H9 (cell line): ENCODE measurements around the gene PTCRA. TPM values are rescaled to one million over a fixed set of nuclear protein-coding genes. Genes with fewer than 3 reads are reported as not detected.

ENCODE experiments used
- DNase-seq: peaks from one replicate; pipeline ENCODE4 v3.0.0-alpha.2; 2017
- H2AFZ ChIP-seq: one replicate; pipeline ENCODE4 v1.6.1; 2013; ENCODE audit warnings: mild to moderate bottlenecking, low read length, control low read depth, moderate library complexity
- H2AK5ac ChIP-seq: 2 replicates; pipeline ENCODE4 v1.6.1; 2013; ENCODE audit warnings: low read length, control low read depth, mixed read lengths; ENCODE audit not compliant: insufficient read length
- H2BK120ac ChIP-seq: one replicate; pipeline ENCODE4 v1.6.1; 2013; ENCODE audit warnings: low read depth, mild to moderate bottlenecking, low read length, control low read depth, inconsistent platforms; ENCODE audit not compliant: poor library complexity, severe bottlenecking
- H2BK12ac ChIP-seq: 2 replicates; pipeline ENCODE4 v1.6.1; 2013; ENCODE audit warnings: low read length, control low read depth, mixed read lengths, low read depth; ENCODE audit not compliant: insufficient read length
- H2BK15ac ChIP-seq: 2 replicates; pipeline ENCODE4 v1.6.1; 2013; ENCODE audit warnings: low read depth, low read length, control low read depth
- H2BK20ac ChIP-seq: one replicate; pipeline ENCODE4 v1.6.1; 2013; ENCODE audit warnings: low read depth, mild to moderate bottlenecking, low read length, control low read depth, inconsistent platforms; ENCODE audit not compliant: poor library complexity, severe bottlenecking
- H2BK5ac ChIP-seq: 2 replicates; pipeline ENCODE4 v1.6.1; 2013; ENCODE audit warnings: low read length, control low read depth, mixed read lengths; ENCODE audit not compliant: insufficient read length
- H3K14ac ChIP-seq: 2 replicates; pipeline ENCODE4 v1.6.1; 2013; ENCODE audit warnings: low read length, control low read depth; ENCODE audit not compliant: insufficient read depth
- H3K18ac ChIP-seq: 2 replicates; pipeline ENCODE4 v1.6.1; 2013; ENCODE audit warnings: low read depth, mild to moderate bottlenecking, mixed read lengths, low read length, control low read depth; ENCODE audit not compliant: insufficient read length
- H3K23ac ChIP-seq: 2 replicates; pipeline ENCODE4 v1.6.1; 2013; ENCODE audit warnings: low read length, control low read depth, mixed read lengths, low read depth; ENCODE audit not compliant: insufficient read length
- H3K23me2 ChIP-seq: 2 replicates; pipeline ENCODE4 v1.6.1; 2013; ENCODE audit warnings: low read depth, mild to moderate bottlenecking, mixed read lengths, low read length, control low read depth; ENCODE audit not compliant: insufficient read length, poor library complexity, severe bottlenecking
- H3K27ac ChIP-seq: 2 replicates; pipeline ENCODE4 v1.5.1; 2013; ENCODE audit warnings: low read length, control low read depth, mixed read lengths, low read depth; ENCODE audit not compliant: insufficient read length
- H3K27me3 ChIP-seq: 2 replicates; pipeline ENCODE4 v1.6.1; 2013; ENCODE audit warnings: low read length, control low read depth, inconsistent platforms; ENCODE audit not compliant: insufficient read depth
- H3K4ac ChIP-seq: 2 replicates; pipeline ENCODE4 v1.6.1; 2013; ENCODE audit warnings: low read depth, mild to moderate bottlenecking, control low read depth, inconsistent platforms, low read length, moderate library complexity
- H3K4me1 ChIP-seq: 2 replicates; pipeline ENCODE4 v1.6.1; 2013; ENCODE audit warnings: low read length, control low read depth, inconsistent platforms; ENCODE audit not compliant: insufficient read depth
- H3K4me2 ChIP-seq: 2 replicates; pipeline ENCODE4 v1.6.1; 2013; ENCODE audit warnings: low read length, control low read depth, mixed read lengths; ENCODE audit not compliant: insufficient read length, insufficient read depth
- H3K56ac ChIP-seq: 2 replicates; pipeline ENCODE4 v1.6.1; 2013; ENCODE audit warnings: low read depth, mild to moderate bottlenecking, mixed read lengths, low read length, control low read depth; ENCODE audit not compliant: insufficient read length
- H3K79me1 ChIP-seq: 2 replicates; pipeline ENCODE4 v1.6.1; 2013; ENCODE audit warnings: low read depth, mild to moderate bottlenecking, moderate library complexity, low read length, control low read depth, inconsistent platforms; ENCODE audit not compliant: insufficient read depth, poor library complexity, severe bottlenecking
- H3K79me2 ChIP-seq: 2 replicates; pipeline ENCODE4 v1.6.1; 2013; ENCODE audit warnings: low read length, control low read depth, inconsistent platforms; ENCODE audit not compliant: insufficient read depth
- H3K9ac ChIP-seq: 2 replicates; pipeline ENCODE4 v1.6.1; 2013; ENCODE audit warnings: low read length, control low read depth, mixed read lengths; ENCODE audit not compliant: insufficient read length; ENCODE audit errors: extremely low read depth
- H3K9me3 ChIP-seq: one replicate; pipeline ENCODE4 v1.6.1; 2013; ENCODE audit warnings: low read depth, low read length, inconsistent platforms; ENCODE audit not compliant: control insufficient read depth
- H3T11ph ChIP-seq: one replicate; pipeline ENCODE4 v1.6.1; 2013; ENCODE audit warnings: mild to moderate bottlenecking, low read length, control low read depth, inconsistent platforms
- H4K20me1 ChIP-seq: one replicate; pipeline ENCODE4 v1.6.1; 2013; ENCODE audit not compliant: control insufficient read depth, insufficient read length, insufficient read depth
- H4K5ac ChIP-seq: 2 replicates; pipeline ENCODE4 v1.6.1; 2013; ENCODE audit warnings: low read depth, mild to moderate bottlenecking, mixed read lengths, low read length, control low read depth; ENCODE audit not compliant: insufficient read length
- H4K8ac ChIP-seq: replicated peaks from 2 replicates; pipeline ENCODE4 v1.6.1; 2013; ENCODE audit warnings: low read length, control low read depth, mixed read lengths, low read depth; ENCODE audit not compliant: insufficient read length
- H4K91ac ChIP-seq: 2 replicates; pipeline ENCODE4 v1.6.1; 2013; ENCODE audit warnings: low read depth, mild to moderate bottlenecking, moderate library complexity, mixed read lengths, low read length, control low read depth; ENCODE audit not compliant: insufficient read length
- H3K27ac Mint-ChIP-seq, 3 experiments: 2 replicates in 2 of 3; 3 replicates in 1 of 3; pipeline ENCODE4 v1.8.0; 2020 to 2021; ENCODE audit warnings: mixed read lengths in 3 of 3, mild to moderate bottlenecking in 1 of 3, moderate library complexity in 1 of 3
- H3K27me3 Mint-ChIP-seq: 2 replicates; pipeline ENCODE4 v1.8.0; 2021; ENCODE audit warnings: low read depth, mild to moderate bottlenecking, moderate library complexity, mixed read lengths
- H3K36me3 Mint-ChIP-seq, 3 experiments: 2 replicates in 2 of 3; 3 replicates in 1 of 3; pipeline ENCODE4 v1.8.0; 2020 to 2021; ENCODE audit warnings: low read depth in 3 of 3, mixed read lengths in 3 of 3; ENCODE audit not compliant: insufficient read depth in 1 of 3
- H3K4me1 Mint-ChIP-seq, 2 experiments: 2 replicates each; pipeline ENCODE4 v1.8.0; 2020; ENCODE audit warnings: mixed read lengths in 2 of 2
- H3K4me3 Mint-ChIP-seq, 2 experiments: 2 replicates in 1 of 2; 3 replicates in 1 of 2; pipeline ENCODE4 v1.8.0; 2020 to 2021; ENCODE audit warnings: mild to moderate bottlenecking in 2 of 2, mixed read lengths in 2 of 2, moderate library complexity in 1 of 2
- H3K9me3 Mint-ChIP-seq, 2 experiments: 2 replicates in 1 of 2; 3 replicates in 1 of 2; pipeline ENCODE4 v1.8.0; 2020; ENCODE audit warnings: mild to moderate bottlenecking in 2 of 2, mixed read lengths in 2 of 2, moderate library complexity in 1 of 2
- WGBS: extraction: QIAGEN DNeasy Blood & Tissue Kit; methylation state at CpG from one replicate; pipeline ENCODE4 v1.1.7; 2013; ENCODE audit warnings: missing lambda C conversion rate, low lambda C conversion rate, mixed read lengths; ENCODE audit not compliant: insufficient read length; ENCODE audit errors: extremely low coverage; 5-methylcytosine and 5-hydroxymethylcytosine counted together
- total RNA-seq: library from RNA; stranded (reverse); gene quantifications from 2 replicates; pipeline ENCODE4 v1.2.1, GENCODE V29; 2021
- TF ChIP-seq, protein P1 (sequence below): fragments of 200-600 bp; sonication (generic); conservative IDR thresholded peaks from 3 replicates; pipeline ENCODE4 v1.8.0; 2021; ENCODE audit warnings: antibody characterized with exemption, mild to moderate bottlenecking

Gene PTCRA
- total RNA-seq, 1 experiment from 2014 or later: not detected

- Histone ChIP-seq H4K8ac (no peak overlapping the region), H3K4me1 (no peaks in the 10 kb centered on the region), H3K27ac (no peak overlapping the region), H3K18ac (no peak overlapping the region), H3K4me2 (peak overlapping the region; percentile 31), H3K23me2 (no peaks in the 10 kb centered on the region), H2BK15ac (no peak overlapping the region), H3K27me3 (no peaks in the 10 kb centered on the region), H2AK5ac (no peak overlapping the region), H3T11ph (no peak overlapping the region), H2BK120ac (no peak overlapping the region), H3K23ac (no peak overlapping the region), H2BK20ac (no peak overlapping the region), H3K9ac (peak overlapping the region; percentile 18), H4K5ac (no peak overlapping the region), H3K79me1 (no peaks in the 10 kb centered on the region), H3K14ac (peak overlapping the region; percentile 4; the same call in 1 of the 2 replicates), H3K4ac (no peak overlapping the region), H4K91ac (no peak overlapping the region), H3K56ac (no peak overlapping the region), H2BK12ac (no peak overlapping the region), H3K9me3 (no peaks in the 10 kb centered on the region), H3K79me2 (no peaks in the 10 kb centered on the region), H2BK5ac (no peak overlapping the region), H4K20me1 (no peaks in the 10 kb centered on the region), H2AFZ (no peak overlapping the region)
- H3K4me1 Mint-ChIP-seq: peaks cover 5% of the 10 kb centered on the region in 2 experiments; a peak in 3 of 4 replicates
- WGBS: no CpG with 5 or more reads among the region's 49 CpGs
- 0 out of 2 replicates have a peak, but pooled peaks cover 1% of the 10 kb centered on the region for H3K27me3 Mint-ChIP-seq
- no peaks in the 10 kb centered on the region for H3K36me3 Mint-ChIP-seq
- TF ChIP-seq, protein P1, sequence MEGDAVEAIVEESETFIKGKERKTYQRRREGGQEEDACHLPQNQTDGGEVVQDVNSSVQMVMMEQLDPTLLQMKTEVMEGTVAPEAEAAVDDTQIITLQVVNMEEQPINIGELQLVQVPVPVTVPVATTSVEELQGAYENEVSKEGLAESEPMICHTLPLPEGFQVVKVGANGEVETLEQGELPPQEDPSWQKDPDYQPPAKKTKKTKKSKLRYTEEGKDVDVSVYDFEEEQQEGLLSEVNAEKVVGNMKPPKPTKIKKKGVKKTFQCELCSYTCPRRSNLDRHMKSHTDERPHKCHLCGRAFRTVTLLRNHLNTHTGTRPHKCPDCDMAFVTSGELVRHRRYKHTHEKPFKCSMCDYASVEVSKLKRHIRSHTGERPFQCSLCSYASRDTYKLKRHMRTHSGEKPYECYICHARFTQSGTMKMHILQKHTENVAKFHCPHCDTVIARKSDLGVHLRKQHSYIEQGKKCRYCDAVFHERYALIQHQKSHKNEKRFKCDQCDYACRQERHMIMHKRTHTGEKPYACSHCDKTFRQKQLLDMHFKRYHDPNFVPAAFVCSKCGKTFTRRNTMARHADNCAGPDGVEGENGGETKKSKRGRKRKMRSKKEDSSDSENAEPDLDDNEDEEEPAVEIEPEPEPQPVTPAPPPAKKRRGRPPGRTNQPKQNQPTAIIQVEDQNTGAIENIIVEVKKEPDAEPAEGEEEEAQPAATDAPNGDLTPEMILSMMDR: peak; percentile 57; the same call in 2 of the 3 replicates
- DNase-seq: peak; percentile 89
- H3K4me3 Mint-ChIP-seq: peak overlapping the region; percentile 73 to 86
- peak overlapping the region; percentile 95 to 98 (median 97) for H3K27ac Mint-ChIP-seq
- no peaks in the 10 kb centered on the region; a peak in 1 of 5 replicates for H3K9me3 Mint-ChIP-seq
Measured at GRCh38 chr6:42911171-42912021, 4.5 kb upstream of the PTCRA start.
